CD4-positive, alpha-beta T cell (primary cell): Measurements from ENCODE around the gene ZNF277. TPM values are rescaled to one million over a fixed set of nuclear protein-coding genes. Genes with fewer than 3 reads are reported as not detected.

Source experiments
- ATAC-seq: fragments of 200-7000 bp; cut with Tn5 transposase; one replicate; pipeline ENCODE4 v1.10.0; 2022; ENCODE audit warnings: mild to moderate bottlenecking; ENCODE audit not compliant: poor library complexity
- CTCF ChIA-PET: fragments of 350-600 bp; sonication (Branson Sonifier 250); formaldehyde crosslinking; loops from one replicate; lab custom pipeline; 2021; ENCODE audit warnings: antibody characterized with exemption, inconsistent platforms; lab: Charles Lee
- POLR2A ChIA-PET: fragments of 350-600 bp; sonication (Branson Sonifier 250); formaldehyde crosslinking; loops from one replicate; lab custom pipeline; 2021; ENCODE audit warnings: antibody characterized with exemption, inconsistent platforms; lab: Charles Lee
- DNase-seq, 14 experiments: peaks; one replicate each; pipeline ENCODE4 v3.0.0-alpha.2; 2013 to 2020; ENCODE audit warnings: mixed read lengths in 2 of 14
- H3K27ac ChIP-seq, 2 donors: one replicate each; pipeline versions ENCODE4 v1.5.1 to v1.7.0; 2013; ENCODE audit warnings: low read length in 2 of 2, low read depth in 1 of 2, mild to moderate bottlenecking in 1 of 2
- H3K27me3 ChIP-seq, 2 experiments: 1 replicate in 1 of 2; 2 replicates in 1 of 2; pipeline versions ENCODE4 v1.6.1 to v1.7.0; 2013; ENCODE audit warnings: low read length in 2 of 2, control low read depth in 1 of 2, mild to moderate bottlenecking in 1 of 2, moderate library complexity in 1 of 2; ENCODE audit not compliant: insufficient read depth in 2 of 2, control insufficient read depth in 1 of 2
- H3K36me3 ChIP-seq: one replicate; pipeline ENCODE4 v1.6.1; 2013; ENCODE audit warnings: low read length, control low read depth; ENCODE audit not compliant: insufficient read depth
- H3K4me1 ChIP-seq: one replicate; pipeline ENCODE4 v1.6.1; 2013; ENCODE audit warnings: low read length, control low read depth; ENCODE audit not compliant: insufficient read depth
- H3K4me3 ChIP-seq: one replicate; pipeline ENCODE4 v1.5.1; 2013; ENCODE audit warnings: mild to moderate bottlenecking, low read length, moderate library complexity
- H3K9me3 ChIP-seq, 2 experiments: 1 replicate in 1 of 2; 2 replicates in 1 of 2; pipeline versions ENCODE4 v1.6.1 to v1.7.0; 2013; ENCODE audit warnings: low read length in 2 of 2, mild to moderate bottlenecking in 2 of 2, control low read depth in 1 of 2, moderate library complexity in 1 of 2; ENCODE audit not compliant: control insufficient read depth in 1 of 2, insufficient read depth in 1 of 2
- H3K27ac Mint-ChIP-seq: one replicate; pipeline ENCODE4 v1.8.0; 2020; ENCODE audit warnings: mixed read lengths
- H3K27me3 Mint-ChIP-seq: one replicate; pipeline ENCODE4 v1.8.0; 2021; ENCODE audit warnings: mixed read lengths
- H3K36me3 Mint-ChIP-seq: one replicate; pipeline ENCODE4 v1.8.0; 2021; ENCODE audit warnings: low read depth, mixed read lengths
- H3K4me1 Mint-ChIP-seq: one replicate; pipeline ENCODE4 v1.8.0; 2021; ENCODE audit warnings: low read depth, mixed read lengths
- H3K4me3 Mint-ChIP-seq: one replicate; pipeline ENCODE4 v1.8.0; 2020; ENCODE audit warnings: mild to moderate bottlenecking, mixed read lengths
- H3K9me3 Mint-ChIP-seq: one replicate; pipeline ENCODE4 v1.8.0; 2020; ENCODE audit warnings: mixed read lengths
- intact Hi-C, 2 experiments: fragments of 100-400 bp; cut with DNase I in 1 of 2; cut with micrococcal nuclease in 1 of 2; formaldehyde crosslinking; loops; one replicate each; pipeline versions ENCODE4 v1.15.1 to v1.9.0; 2023 to 2025; cut with DNase I, micrococcal nuclease
- total RNA-seq, 174 experiments: library from RNA in 2 of 174; stranded (reverse) in 2 of 174; gene quantifications; one replicate each; pipeline ENCODE4 v1.2.3 and lab custom pipeline; 2021 to 2026
- TF ChIP-seq, protein P1 (sequence below): fragments of 200-600 bp; IDR thresholded peaks from one replicate; pipeline ENCODE4 v1.8.0; 2022; ENCODE audit warnings: antibody characterized with exemption, mild to moderate bottlenecking

The ZNF277 gene
- total RNA-seq, 2 experiments from 2014 or later = 21.6 to 22.5 TPM

DNA sequence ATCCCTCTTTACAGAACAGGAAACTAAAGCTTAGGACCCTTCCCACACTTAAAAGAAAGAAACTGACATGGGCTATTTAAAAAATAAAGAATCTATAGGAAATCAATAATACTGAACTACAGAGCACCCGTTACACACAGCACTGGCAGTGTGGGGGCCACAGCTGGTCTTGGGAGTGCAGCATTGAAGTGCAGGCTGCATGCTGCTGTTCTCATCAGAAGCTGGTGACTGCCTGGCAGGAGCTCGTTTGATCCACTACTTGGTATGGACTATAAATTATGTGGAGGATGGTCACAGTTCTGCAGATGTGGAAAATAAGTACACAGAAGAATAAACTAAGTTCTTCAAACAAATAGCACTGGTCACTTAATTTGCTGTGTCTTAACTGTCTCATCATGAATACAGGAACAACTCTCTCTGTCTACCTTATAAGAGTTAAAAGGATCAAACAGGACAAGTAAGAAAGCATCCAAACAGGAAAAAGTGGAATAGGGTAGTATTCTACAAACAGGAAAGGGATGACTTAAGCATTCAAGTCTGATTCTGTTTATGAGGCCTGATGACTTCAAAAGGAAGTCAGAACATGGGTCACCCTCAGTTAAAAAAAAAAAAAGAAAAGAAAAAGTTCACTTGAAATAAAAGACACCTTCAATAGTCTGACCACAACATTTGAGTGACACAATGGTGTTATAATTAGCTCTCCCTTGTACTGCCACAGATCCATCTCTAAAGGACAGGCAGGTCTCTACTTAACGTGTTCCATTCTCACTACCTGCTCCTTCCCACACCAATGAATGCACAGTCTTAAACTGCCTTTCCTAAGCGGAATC, 21.3 kb upstream of the ZNF277 start:
- Histone ChIP-seq H3K27me3 (peaks cover 0 to under 1% of the 10 kb centered on the region in 2 experiments), H3K36me3 (no peaks in the 10 kb centered on the region), H3K9me3 (no peaks in the 10 kb centered on the region), H3K27ac (no peak overlapping the region), H3K4me3 (no peak overlapping the region), H3K4me1 (no peaks in the 10 kb centered on the region)
- POLR2A ChIA-PET = no interaction called here
- DNase-seq = no peak
- H3K4me3 Mint-ChIP-seq = no peak overlapping the region
- TF ChIP-seq, protein P1, sequence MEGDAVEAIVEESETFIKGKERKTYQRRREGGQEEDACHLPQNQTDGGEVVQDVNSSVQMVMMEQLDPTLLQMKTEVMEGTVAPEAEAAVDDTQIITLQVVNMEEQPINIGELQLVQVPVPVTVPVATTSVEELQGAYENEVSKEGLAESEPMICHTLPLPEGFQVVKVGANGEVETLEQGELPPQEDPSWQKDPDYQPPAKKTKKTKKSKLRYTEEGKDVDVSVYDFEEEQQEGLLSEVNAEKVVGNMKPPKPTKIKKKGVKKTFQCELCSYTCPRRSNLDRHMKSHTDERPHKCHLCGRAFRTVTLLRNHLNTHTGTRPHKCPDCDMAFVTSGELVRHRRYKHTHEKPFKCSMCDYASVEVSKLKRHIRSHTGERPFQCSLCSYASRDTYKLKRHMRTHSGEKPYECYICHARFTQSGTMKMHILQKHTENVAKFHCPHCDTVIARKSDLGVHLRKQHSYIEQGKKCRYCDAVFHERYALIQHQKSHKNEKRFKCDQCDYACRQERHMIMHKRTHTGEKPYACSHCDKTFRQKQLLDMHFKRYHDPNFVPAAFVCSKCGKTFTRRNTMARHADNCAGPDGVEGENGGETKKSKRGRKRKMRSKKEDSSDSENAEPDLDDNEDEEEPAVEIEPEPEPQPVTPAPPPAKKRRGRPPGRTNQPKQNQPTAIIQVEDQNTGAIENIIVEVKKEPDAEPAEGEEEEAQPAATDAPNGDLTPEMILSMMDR = no peak
- ATAC-seq = no peak
- H3K27ac Mint-ChIP-seq = no peak overlapping the region
- H3K9me3 Mint-ChIP-seq = no peaks in the 10 kb centered on the region
- no peaks in the 10 kb centered on the region for H3K36me3 Mint-ChIP-seq
- H3K4me1 Mint-ChIP-seq = no peaks in the 10 kb centered on the region
- peaks cover 10% of the 10 kb centered on the region for H3K27me3 Mint-ChIP-seq
- CTCF ChIA-PET = no interaction called here
- intact Hi-C loops = no loop called here

DNA sequence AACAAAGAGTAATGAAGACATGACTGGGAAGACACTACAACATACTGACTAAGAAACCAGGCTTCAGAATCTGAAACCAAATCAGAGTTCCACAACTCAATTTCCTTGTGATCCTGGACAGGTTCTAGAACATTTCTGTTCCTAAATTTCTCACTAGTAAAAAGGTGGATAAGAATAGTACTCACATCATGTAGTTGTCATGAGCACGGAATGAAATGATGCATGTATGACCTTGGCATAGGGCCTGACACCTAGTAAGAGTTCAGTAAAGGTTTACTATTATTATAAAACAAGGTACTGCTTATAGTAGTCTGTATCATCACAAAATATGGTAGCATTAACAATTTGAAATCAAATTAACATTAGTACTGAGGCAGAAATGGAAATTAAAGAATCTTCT, 20.2 kb upstream of the ZNF277 start:
- H3K4me3 ChIP-seq = no peak overlapping the region
- Mint-ChIP-seq H3K36me3 (no peaks in the 10 kb centered on the region), H3K9me3 (no peaks in the 10 kb centered on the region), H3K4me3 (no peak overlapping the region), H3K4me1 (no peaks in the 10 kb centered on the region), H3K27me3 (peaks cover 9% of the 10 kb centered on the region), H3K27ac (no peak overlapping the region)
- ChIA-PET POLR2A (no interaction called here), CTCF (no interaction called here)
- H3K4me1 ChIP-seq = no peaks in the 10 kb centered on the region
- H3K9me3 ChIP-seq = no peaks in the 10 kb centered on the region
- ATAC-seq (no peak), DNase-seq (no peak)
- no peaks in the 10 kb centered on the region for H3K36me3 ChIP-seq
- intact Hi-C loops = no loop called here
- no peak overlapping the region for H3K27ac ChIP-seq
- TF ChIP-seq, protein P1 = no peak
- H3K27me3 ChIP-seq = peaks cover 0 to 3% of the 10 kb centered on the region in 2 experiments

DNA sequence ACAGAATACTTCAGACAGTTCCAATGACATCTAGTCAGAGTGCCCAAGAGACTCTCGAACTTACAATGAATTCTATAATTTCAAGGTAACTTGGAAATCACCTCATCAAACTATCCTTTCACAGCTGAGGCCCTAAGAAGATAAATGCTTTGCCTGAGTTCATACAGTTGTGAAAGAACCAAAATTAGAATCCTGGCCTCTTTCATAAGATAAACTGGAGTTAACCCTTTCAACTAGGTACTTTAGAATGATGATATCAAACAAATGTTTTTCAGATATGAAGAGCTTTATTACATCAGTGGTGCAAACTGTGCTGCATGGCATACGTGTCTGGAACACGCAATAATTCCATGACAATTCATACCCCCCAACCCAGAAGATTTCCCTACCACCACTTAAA, 18.2 kb upstream of the ZNF277 start:
- POLR2A ChIA-PET = interaction anchor here (1.3 kb wide), 1 partner anchor 18 kb away, joined by 4 read pairs; the partner anchor contains the start of genes DOCK4 and ZNF277

More for the DNA sequence above, 18.2 kb upstream of the ZNF277 start:
- Mint-ChIP-seq H3K9me3 (no peaks in the 10 kb centered on the region), H3K4me3 (no peak overlapping the region), H3K4me1 (no peaks in the 10 kb centered on the region), H3K27me3 (peaks cover 17% of the 10 kb centered on the region), H3K27ac (no peak overlapping the region), H3K36me3 (no peaks in the 10 kb centered on the region)
- Histone ChIP-seq H3K27me3 (peaks cover 2 to 3% of the 10 kb centered on the region in 2 experiments), H3K4me3 (no peak overlapping the region), H3K9me3 (no peaks in the 10 kb centered on the region), H3K27ac (no peak overlapping the region), H3K4me1 (no peaks in the 10 kb centered on the region), H3K36me3 (no peaks in the 10 kb centered on the region)
- no peak for ATAC-seq
- intact Hi-C loops = no loop called here
- CTCF ChIA-PET = no interaction called here
- TF ChIP-seq, protein P1 = no peak
- no peak for DNase-seq
